Fibroblast of skin of back (primary cell): ENCODE data around the gene LRRC27.

Experiments used
- DNase-seq: peaks from one replicate; pipeline ENCODE4 v3.0.0-alpha.2; 2013

Gene LRRC27

DNA sequence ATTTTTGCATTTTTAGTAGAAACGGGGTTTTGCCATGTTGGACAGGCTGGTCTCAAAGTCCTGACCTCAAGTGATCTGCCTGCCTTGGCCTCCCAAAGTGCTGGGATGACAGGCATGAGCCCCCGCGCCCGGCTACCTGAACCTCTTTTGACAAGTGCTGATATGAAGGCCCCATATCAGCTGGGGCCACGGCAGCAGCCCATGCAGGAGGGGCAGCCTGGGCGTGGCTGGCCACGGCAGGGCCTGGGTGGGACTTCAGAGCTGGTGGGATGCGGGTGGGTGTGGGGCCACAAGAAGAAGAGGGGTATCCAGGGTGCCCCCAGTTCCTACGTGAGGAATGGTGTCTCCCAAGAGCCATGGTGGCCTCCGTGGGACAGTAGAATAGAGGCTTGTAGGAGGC, 6.9 kb downstream of the LRRC27 start:
- DNase-seq, result no peak

DNA sequence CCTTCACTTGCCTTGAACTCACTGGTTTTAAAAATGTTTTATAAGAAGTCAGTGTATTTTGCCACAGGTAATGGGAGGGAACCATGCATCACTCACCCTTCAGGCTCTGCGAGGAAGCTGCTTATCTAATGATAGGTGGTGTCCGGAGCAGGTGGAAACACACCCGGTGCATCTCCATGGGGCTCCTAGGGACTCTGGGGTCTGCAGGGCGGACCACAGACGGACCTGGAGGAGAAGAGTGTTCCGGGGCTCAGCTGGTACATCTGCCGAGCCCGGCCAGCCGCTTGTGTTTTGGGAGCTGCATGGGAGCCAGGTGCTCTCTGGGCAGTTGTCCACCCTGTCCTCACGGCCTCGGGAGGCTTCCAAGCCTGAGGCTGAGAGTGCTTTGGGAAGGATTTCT, 7.3 kb downstream of the LRRC27 start:
- DNase-seq, result no peak

DNA sequence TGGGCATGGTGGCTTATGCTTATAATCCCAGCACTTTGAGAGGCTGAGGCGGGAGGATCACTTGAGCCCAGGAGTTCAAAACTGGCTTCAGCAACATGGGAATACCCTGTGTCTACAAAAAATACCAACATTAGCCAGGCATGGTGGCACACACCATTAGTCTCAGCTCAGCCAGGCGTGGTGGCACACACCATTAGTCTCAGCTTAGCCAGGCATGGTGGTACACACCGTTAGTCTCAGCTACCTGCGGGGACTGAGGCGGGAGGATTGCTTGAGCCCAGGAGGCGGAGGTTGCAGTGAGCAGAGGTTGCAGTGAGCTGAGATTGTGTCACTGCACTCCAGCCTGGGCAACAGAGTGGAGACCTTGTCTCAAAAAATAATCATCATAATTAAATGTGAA, 9.0 kb downstream of the LRRC27 start:
- DNase-seq, result no peak

DNA sequence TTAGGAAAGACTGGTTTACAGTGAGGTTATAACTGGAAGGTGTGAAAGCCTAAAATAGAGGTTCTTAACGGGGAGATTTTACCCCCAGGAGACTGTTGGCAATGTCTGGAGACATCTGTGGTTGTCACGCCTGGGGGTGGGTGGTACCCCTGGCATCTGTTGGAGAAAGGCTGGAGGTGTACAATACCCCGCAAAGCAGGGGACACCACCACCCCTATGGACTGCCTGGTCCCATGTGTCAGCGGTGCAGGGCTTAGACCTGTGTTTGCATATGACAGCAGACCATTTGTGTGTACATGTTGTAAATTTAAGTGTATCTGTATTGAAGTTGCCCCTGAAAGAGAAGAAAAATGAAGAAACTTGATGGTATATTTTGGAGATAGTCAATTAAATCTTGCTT, 9.8 kb downstream of the LRRC27 start:
- no peak for DNase-seq

DNA sequence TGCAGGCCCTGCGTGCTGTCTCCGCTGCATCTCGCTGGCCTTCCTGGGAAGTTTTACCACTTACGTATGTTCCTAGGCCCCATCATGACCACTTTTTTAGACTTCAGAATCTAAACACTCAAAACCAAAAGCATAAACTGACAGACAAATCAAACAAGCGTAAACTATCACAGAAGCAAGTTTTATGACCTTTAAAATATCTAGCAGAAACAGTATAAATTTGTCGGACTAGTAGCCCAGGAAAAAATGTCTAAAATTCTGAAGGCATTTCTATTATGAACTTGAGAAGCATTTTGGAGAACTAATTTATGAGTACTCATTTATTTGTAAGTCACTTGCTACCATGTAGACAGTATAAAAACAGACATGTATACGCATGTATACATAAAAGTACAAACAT, 10.6 kb downstream of the LRRC27 start:
- no peak for DNase-seq

DNA sequence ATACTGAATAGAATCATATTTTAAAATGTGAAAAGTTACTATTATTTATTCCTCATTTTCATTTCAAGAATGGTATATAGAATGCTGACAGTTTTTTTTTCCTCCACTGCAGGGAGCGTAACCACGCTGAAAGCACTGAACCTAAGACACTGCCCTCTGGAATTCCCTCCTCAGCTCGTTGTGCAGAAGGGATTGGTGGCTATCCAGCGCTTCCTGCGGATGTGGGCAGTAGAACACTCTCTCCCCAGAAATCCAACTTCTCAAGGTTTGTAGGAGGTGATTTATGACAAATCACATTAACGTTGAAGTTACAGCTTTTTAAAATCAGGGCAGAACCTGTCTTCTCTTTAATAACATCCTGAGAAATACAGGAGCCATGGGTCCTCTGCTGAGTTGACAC, 12.4 kb downstream of the LRRC27 start:
- DNase-seq, result no peak

DNA sequence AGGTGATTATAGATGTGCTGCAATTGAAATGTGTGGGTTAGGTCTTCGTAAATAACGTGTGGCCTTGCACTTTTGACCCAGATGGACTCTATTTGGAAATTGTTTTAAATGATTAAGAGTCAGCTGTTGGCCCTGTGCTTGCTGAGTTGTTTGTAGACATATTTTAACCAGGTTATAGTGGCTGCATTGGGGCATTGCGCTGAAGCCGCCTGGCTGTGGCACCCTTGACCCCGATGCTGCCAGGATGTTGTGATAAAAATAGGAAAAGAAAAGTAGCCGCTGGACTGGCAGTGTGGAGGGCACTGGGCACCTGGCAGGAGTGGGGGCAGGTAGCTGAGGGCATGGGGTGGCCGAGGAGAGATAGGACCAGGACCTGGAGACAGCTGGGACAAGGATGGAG, 13.4 kb downstream of the LRRC27 start:
- DNase-seq, result no peak

DNA sequence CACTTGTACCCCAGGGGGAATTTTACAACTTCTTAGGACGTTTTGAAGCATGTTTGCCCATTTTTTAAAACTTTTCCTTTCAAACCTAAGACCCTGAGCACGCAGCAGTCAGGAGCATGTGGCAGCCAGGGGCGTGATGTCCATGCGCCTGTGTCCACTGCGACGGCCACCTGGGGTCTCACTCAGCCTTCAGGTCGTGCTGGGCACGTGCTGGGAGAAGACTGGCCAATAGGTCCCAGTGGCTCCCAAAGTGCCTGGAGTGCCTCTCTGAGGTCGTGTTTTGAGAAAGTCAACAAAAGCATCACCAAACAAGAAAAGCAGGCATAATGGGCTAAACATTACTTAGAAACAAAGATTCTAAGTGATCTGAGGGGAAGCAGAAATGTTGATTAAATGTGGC, 14.8 kb downstream of the LRRC27 start:
- DNase-seq, result no peak

DNA sequence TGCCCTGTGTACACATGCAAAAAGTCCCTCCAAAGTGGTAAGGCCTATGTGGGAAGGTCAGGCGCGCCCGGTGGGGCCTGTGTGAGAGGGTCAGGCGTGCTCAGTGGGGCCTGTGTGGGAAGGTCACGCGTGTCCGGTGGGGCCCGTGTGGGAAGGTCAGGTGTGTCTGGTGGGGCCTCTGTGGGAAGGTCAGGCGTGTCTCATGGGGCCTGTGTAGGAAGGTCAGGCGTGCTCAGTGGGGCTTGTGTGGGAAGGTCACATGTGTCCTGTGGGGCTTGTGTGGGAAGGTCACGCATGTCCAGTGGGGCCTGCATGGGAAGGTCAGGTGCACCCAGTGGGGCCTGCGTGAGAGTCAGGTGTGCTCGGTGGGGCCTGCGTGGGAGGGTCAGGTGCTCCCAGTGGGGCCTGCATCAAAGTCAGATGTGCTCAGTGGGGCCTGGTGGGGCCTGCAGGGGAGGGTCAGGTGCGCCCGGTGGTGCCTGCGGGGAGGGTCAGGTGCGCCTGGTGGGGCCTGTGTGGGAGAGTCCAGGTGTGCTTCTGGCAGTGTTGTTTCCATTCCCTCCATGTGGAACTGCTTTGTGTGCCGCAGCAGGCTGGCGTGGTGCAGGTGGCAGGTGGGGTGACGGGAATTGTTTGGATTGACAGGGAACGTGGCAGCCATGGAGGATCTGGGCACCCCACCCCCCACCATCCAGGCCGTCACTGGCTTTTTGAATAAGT, 15.4 kb downstream of the LRRC27 start:
- no peak for DNase-seq

DNA sequence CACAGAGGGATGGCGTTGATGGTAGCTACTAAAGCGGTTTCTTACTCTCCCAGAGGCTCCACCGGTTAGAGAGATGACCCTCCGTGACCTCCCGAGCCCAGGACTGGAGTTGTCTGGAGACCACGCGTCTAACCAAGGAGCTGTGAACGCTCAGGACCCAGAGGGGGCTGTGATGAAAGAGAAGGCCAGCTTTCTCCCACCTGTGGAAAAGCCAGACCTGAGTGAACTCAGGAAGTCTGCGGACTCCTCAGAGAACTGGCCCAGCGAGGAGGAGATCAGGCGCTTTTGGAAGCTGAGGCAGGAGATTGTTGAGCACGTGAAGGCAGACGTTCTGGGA, 15.9 kb downstream of the LRRC27 start:
- no peak for DNase-seq

DNA sequence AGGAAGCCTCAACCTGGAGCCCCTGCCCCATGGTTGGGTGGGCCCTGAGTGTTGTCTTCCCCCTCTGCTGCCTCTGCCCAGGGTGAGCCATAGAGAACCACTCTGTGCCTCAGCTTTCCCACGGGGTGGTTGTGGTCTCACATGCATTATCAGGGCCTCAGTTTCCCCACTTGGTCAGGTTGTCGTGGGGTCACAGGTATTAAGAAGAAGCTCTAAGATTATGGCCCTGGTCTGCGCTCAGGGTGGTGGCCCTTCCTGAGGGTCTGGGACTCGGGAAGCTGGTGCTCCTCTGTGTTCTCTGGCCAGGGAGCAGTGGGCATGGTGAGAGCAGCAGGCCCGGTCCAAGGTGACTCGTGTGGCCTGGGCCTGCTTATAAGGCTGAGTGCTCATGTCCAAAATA, 17.8 kb downstream of the LRRC27 start:
- DNase-seq, result no peak

DNA sequence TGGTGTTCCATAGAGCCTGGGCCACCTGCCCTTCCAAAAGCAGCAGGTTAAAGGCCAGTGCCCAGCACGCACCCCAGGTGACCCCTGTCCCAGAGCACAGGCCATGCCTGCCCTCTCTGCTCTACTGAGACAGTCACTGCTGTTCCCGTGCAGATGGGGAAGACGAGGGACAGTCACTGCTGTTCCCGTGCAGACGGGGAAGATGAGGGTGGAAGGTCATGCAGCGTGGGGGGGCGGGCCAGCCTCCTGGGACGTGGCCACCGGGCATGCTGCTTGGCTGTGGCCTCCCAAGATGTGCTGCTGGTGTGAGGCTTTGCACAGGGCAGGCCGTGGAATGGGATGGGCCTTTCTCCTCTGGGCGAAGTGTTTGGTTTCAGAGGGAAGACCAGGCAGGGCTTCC, 18.4 kb downstream of the LRRC27 start:
- DNase-seq, result no peak

DNA sequence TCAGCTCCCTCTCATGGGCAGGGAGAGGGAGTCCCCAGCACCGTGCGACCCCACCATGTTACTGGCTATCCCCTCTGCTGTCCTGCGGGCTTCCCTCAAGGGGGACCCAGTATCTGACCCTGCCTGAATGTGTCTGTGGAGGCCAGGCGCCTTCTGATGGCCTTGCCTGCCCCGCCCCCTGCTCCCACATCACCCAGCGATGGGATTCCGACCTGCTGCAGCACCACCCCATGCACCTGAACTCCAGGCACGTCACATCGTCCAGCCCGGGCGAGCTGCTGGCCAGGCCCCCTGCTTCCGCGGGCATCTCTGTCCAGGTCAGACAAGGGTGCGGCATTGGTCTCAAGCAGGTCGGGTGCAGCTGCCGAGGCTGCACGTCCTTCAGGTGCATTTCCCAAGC, 19.0 kb downstream of the LRRC27 start:
- no peak for DNase-seq

DNA sequence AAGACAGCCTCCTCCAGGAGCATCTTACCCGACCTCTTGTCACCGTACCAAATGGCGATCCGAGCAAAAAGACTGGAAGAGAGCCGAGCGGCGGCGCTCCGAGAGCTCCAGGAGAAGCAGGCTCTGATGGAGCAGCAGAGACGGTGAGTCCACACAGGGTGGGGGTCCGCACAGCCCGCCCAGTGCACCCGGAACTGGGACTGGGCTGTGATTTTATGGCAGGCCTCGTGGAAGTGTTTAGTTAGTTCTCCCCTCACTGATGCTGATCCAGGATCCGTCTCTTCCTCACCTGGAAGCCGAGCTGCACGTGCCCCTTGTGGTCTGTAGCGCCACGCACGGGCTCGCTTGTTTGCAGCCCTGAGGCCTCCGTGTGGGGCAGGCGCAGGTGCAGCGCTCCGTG, 19.6 kb downstream of the LRRC27 start:
- no peak for DNase-seq

DNA sequence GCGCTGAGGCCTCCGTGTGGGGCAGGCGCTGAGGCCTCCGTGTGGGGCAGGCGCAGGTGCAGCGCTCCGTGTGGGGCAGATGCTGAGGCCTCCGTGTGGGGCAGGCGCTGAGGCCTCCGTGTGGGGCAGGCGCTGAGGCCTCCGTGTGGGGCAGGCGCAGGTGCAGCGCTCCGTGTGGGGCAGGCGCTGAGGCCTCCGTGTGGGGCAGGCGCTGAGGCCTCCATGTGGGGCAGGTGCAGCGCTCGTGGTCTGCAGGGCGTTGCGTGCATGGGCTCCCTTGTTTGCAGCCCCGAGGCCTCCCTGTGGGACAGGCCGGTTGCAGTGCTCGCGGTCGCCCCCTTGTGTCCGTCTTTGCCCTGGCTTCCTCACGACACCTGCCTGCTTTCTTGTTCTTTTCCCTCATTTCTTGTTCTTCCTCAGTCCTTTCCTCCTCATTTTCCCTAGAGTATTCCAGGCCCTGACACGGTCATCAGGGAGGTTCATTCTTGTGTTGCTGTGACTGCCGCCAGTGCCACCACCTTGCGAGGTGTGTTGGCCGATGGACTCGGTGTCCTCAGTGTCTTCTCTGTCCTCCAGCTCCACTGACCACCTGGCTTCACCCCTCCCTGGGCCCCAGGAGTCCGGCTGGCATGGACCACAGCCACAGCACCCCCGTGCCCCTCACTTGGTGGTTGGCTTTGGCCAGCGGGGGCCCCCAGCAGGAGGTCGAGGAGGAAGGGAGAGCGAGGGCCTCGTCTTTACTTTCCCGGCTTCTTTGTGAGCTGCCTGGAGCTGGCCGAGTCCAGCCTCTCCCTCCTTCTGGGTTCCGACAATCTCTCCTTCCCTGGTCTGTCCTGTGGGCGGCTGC, 20.7 kb downstream of the LRRC27 start:
- DNase-seq, result peak; percentile 27

DNA sequence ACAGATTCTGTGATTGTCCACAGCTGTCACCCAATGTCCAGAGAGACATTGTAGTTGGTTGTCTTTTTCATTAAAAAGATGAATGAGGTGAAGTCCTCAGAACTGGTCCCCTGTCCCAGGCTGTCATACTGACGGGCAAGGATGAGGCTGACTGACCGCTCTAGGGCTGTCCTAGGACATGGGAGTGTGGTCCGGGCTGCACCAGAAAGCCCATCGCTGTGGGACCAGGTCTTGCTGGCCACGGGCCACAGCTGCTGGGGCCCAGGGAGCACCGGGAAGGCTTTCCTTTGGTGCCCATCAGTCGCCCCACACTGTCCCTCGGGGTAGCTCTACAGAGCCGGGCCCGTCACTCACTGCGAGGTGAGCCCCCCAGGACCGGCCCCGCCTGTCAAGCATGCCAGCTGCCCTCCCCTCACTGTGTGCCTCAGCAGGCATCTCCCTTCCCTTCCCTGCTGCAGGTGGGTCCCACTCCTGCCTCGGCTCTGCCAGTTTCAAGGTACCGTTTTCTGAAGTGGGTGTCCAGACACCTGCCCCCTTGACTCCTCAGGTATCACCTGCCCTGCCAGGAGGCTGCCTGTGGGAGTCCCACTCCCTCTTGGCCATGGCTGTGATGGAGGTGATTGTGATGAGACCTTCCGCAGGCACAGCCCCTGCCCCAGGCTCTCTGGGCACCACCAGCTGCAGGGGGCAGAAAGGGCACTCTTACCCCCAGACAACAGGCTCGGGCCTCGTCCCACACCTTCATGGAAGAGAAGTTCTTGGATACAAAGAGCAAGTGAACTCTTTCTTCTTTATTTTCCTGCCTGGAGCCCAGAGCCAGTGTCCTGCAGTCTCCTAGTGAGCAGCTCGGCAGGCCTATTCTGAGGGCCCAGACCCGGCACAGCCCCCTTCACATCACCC, 21.7 kb downstream of the LRRC27 start:
- no peak for DNase-seq

DNA sequence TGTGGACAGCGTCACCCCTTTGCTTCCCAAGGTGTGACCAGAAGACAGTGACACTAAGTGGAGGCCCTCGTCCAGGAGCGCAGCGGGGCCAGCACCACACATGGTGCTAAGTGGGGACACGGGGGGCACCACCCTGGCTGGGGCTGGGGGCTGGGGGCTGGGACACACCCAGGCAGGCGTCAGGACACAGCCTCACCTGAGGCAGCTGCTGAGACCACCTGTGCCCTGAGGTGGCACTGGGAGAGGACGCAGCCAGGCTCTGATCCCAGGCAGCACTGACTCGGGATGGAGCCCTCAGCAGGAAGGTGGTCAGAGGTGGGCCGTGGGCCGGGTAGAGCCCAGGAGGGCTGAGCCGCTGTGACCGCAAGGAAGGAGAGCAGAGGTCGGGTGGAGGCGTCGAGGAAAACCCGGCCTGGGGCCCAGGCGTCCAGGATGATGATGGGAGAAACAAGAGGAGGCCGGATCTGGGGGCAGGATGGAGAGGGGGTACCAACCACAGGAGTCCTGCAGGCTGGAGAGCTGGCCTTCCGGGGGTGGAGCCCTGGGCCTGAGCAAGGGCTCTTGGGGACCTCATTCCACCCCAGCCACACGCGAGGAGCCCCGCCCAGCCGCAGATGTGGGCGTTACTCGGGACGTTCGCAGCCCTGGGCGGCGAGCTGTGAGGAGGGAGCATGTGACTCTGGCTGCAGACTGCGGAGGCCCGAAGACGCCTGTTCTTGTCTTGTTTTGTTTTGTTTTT, 22.5 kb downstream of the LRRC27 start:
- no peak for DNase-seq

DNA sequence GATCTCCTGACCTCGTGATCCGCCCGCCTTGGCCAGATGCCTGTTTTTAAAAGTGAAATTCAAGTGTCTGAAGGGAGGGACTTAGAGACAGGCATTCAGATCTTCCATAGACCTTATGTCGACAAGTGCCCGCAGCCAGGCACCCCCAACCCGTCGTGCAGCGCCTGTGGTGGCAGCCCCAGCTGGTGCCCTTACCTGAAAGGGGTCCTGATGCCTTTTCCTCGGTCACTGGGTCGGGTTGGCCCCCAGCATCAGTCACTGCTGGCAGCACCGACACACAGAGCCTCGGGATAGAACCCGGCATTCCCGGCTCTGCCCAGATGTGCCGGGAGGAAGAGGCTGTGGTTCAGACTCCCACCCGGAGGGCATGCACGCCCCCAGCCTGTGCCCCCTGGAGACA, 23.3 kb downstream of the LRRC27 start:
- no peak for DNase-seq

DNA sequence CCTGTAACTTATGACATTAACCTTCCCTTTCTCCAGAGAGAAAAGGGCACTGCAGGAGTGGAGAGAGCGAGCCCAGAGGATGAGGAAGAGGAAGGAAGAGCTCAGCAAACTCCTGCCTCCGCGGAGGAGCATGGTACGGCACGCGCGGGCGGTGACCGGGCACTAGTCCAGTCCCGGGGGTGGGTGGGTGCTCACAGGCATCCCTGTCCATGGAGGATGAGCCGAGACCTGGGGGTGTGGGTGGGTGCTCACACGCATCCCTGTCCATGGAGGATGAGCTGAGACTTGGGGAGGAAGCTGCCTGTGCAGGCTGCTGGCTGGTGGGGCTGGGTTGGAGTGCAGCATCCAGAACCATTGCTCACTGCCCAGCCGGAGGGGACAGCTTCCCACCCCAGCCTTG, 23.8 kb downstream of the LRRC27 start:
- DNase-seq, result no peak

DNA sequence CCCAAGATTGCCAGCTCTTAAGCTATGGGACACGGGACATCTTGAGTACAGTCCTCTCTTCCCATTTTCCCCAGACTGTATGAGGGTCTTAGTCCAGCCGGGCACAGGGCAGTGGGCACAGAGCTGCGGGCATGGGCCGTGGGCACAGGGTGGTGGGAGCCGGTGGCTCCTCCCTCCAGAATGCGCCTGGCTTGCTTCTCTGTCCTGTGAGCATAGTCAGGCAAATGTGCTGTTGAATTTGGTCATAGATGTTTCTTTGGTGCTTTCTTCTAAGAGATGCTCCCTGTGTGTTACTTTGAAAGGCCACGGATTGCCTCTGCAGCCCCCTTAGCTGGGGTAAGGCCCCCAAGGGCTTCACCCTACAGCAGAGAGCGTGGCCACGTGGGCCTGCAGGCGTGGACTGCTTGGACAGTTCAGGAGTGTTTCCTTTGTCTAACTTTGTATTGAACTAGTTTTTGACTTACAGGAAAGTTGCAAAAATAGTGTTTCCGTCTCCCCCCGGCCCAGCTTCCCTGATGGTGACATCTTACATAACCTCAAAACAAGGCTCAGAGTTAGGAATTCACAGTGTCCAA, 24.7 kb downstream of the LRRC27 start:
- no peak for DNase-seq

DNA sequence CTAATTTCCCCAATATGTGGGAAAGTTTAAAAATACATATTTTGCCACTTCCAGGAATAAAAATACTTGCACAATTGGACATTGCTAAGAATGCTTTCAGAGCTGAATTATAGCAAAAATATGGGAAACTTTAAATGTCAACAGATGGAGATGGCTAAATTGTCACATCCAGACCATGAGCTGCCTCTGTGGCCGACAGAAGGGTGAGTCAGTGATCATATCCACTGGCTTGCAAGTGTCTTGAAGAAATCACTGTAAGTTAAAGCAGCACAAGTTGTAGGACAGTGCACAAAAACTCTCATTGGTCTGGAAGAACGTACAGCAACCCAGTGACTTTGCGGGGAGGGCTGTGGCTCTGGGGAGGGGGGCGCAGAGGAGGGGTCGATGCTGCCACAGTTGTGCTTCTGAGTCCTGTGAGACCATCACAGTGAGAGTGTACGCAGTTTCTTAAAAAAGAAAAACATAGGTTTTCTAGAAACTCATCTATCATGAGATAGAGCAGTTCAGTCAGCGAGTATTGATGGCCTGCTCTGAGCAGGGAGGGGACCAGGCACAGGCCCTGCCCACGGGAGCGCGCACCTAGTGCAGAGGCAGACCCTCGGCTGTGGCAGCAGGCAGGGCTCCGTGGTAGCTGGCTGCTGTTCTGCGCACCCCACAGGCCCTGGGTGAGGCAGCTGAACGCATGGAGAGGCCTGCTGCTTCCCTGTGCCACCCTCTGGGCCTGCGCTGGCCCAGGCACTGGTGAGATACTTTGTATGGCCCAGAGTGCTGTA, 25.5 kb downstream of the LRRC27 start:
- DNase-seq, result no peak
